GM10847 (cell line): ENCODE results near the gene KDM6A.

Experiments used
- POLR2A ChIP-seq: IDR thresholded peaks from 2 replicates; pipeline ENCODE4 v1.6.1; 2011; ENCODE audit not compliant: insufficient read length; ENCODE audit errors: extremely low read depth

KDM6A gene

GRCh38 chrX:44872821-44873414 lies at the start of gene KDM6A:
TSS of gene KDM6A (plus strand) at chrX:44873188. CDS start at chrX:44873552, 364 bp downstream.
- TF ChIP-seq POLR2A = peak; percentile 63

GRCh38 chrX:44828008-44828605 lies 44.9 kb upstream of the KDM6A start:
- TF ChIP-seq POLR2A = no peak

- no peak for TF ChIP-seq POLR2A
Measured at GRCh38 chrX:44829832-44830231, 43.2 kb upstream of the KDM6A start.

GRCh38 chrX:44842550-44843317 lies 30.3 kb upstream of the KDM6A start:
- TF ChIP-seq POLR2A = no peak

- TF ChIP-seq POLR2A = no peak
Measured at GRCh38 chrX:44843318-44843702, 29.7 kb upstream of the KDM6A start.

- no peak for TF ChIP-seq POLR2A
Measured at GRCh38 chrX:44843753-44844152, 29.2 kb upstream of the KDM6A start, which contains the start of gene DUSP21. TSS of gene DUSP21 (plus strand) at chrX:44844021. CDS start at chrX:44844133, 112 bp downstream.

- no peak for TF ChIP-seq POLR2A
Measured at GRCh38 chrX:44844204-44844603, 28.8 kb upstream of the KDM6A start.

GRCh38 chrX:44871114-44871645 lies 1.8 kb upstream of the KDM6A start:
- no peak for TF ChIP-seq POLR2A

- no peak for TF ChIP-seq POLR2A
Measured at GRCh38 chrX:44871931-44872820, 812 bp upstream of the KDM6A start.

- TF ChIP-seq POLR2A = peak; percentile 43
Measured at GRCh38 chrX:44873415-44874276, 658 bp downstream of the KDM6A start.

GRCh38 chrX:44874420-44875184 lies 1.6 kb downstream of the KDM6A start:
- TF ChIP-seq POLR2A = no peak

- no peak for TF ChIP-seq POLR2A
Measured at GRCh38 chrX:44875185-44875489, 2.1 kb downstream of the KDM6A start.

GRCh38 chrX:44876086-44876485 lies 3.1 kb downstream of the KDM6A start:
- TF ChIP-seq POLR2A = no peak

- no peak for TF ChIP-seq POLR2A
Measured at GRCh38 chrX:44876767-44877166, 3.8 kb downstream of the KDM6A start.

GRCh38 chrX:44878780-44879179 lies 5.8 kb downstream of the KDM6A start:
- no peak for TF ChIP-seq POLR2A
